ENCODE measurements around the gene LRRC51. TPM values are rescaled to one million over a fixed set of nuclear protein-coding genes. Genes with fewer than 3 reads are reported as not detected.

Gene LRRC51
- total and polyA plus RNA-seq, 2 of the 4 experiments (the other 2 are of a cell fraction): 5.3 to 5.6 TPM

GRCh38 chr11:72120930-72121329, 40.3 kb downstream of the LRRC51 start:
- Histone ChIP-seq H3K56ac (ENCODE audit: extremely low read depth, insufficient read depth, low read length) (no peak overlapping the region), H2AFZ (replicated peaks; ENCODE audit: low read length, poor library complexity) (peak overlapping the region; percentile 11), H2BK5ac (ENCODE audit: low read depth, low read length, poor library complexity, severe bottlenecking) (no peak overlapping the region), H2BK120ac (ENCODE audit: low read depth, low read length) (no peak overlapping the region), H3K9me3 (ENCODE audit: control insufficient read depth, insufficient read depth, low read length) (no peaks in the 10 kb centered on the region), H3K27ac (ENCODE audit: insufficient read depth, low read length) (no peak overlapping the region), H3K4me1 (ENCODE audit: control insufficient read depth, insufficient read depth, low read length) (no peaks in the 10 kb centered on the region), H3K9ac (ENCODE audit: low read depth, low read length) (no peak overlapping the region), H3K4me3 (ENCODE audit: insufficient read depth, low read depth, low read length) (no peak overlapping the region), H3K27me3 (ENCODE audit: control insufficient read depth, insufficient read depth, low read length) (peaks cover 2% of the 10 kb centered on the region; the same call in 1 of the 2 replicates), H3K14ac (replicated peaks; ENCODE audit: low read depth, low read length) (no peak overlapping the region), H3K23ac (ENCODE audit: low read depth, low read length) (no peak overlapping the region), H3K4ac (ENCODE audit: low read depth, low read length) (no peak overlapping the region; the same call in 1 of the 2 replicates), H3K4me2 (ENCODE audit: low read depth, low read length) (no peak overlapping the region), H4K5ac (ENCODE audit: low read depth, low read length) (no peak overlapping the region), H3K36me3 (ENCODE audit: control insufficient read depth, insufficient read depth, low read length) (no peaks in the 10 kb centered on the region), H4K91ac (ENCODE audit: insufficient read depth, low read depth, low read length) (no peak overlapping the region), H4K8ac (ENCODE audit: low read depth in 2 of 2, low read length in 2 of 2) (no peak overlapping the region), H2BK15ac (ENCODE audit: low read depth, low read length) (no peak overlapping the region), H3K9me1 (ENCODE audit: insufficient read depth, low read length) (no peaks in the 10 kb centered on the region; the same call in 1 of the 2 replicates), H4K20me1 (ENCODE audit: insufficient read depth, low read length) (no peaks in the 10 kb centered on the region), H2AK5ac (ENCODE audit: low read depth, low read length) (no peak overlapping the region), H2AK9ac (replicated peaks; ENCODE audit: low read depth, low read length, poor library complexity) (no peak overlapping the region), H2BK20ac (ENCODE audit: low read depth, low read length) (no peak overlapping the region), H3K18ac (ENCODE audit: low read depth, low read length) (no peak overlapping the region), H3K79me1 (ENCODE audit: low read depth in 1 of 2, low read length in 2 of 2) (no peaks in the 10 kb centered on the region)
- CTCF ChIA-PET: no interaction called here
- ATAC-seq (ENCODE audit: low read depth) (no peak), DNase-seq (no peak)
- 100% methylated on average over 2 of the region's 2 CpGs; no CpG with 5 or more reads in 1 of the 2 experiments for WGBS, 2 experiments (ENCODE audit: extremely low coverage in 2 of 2, insufficient read length in 1 of 2)
- intact Hi-C loops (cut with micrococcal nuclease): no loop called here
- dilution Hi-C loops (cut with HindIII; ENCODE audit: low sequenced_read_pairs, unreplicated experiment): no loop called here
- in situ Hi-C loops (cut with MboI; ENCODE audit: low sequenced_read_pairs): no loop called here
- TF ChIP-seq CHD1 (IDR thresholded peaks at IDR 0.05; ENCODE audit: low read depth, low read length) (no peak), MAZ (IDR thresholded peaks at IDR 0.05; ENCODE audit: borderline replicate concordance, low read depth, low read length) (no peak), RAD21 (IDR thresholded peaks at IDR 0.05; ENCODE audit: low read length) (no peak), CEBPB (IDR thresholded peaks at IDR 0.05; ENCODE audit: low read depth, low read length) (no peak), MXI1 (IDR thresholded peaks at IDR 0.05; ENCODE audit: borderline replicate concordance, low read depth, low read length) (no peak), NFE2L2 (IDR thresholded peaks at IDR 0.05; ENCODE audit: low read depth, low read length) (no peak), RFX5 (IDR thresholded peaks at IDR 0.05; ENCODE audit: low read depth, low read length) (no peak), SMC3 (IDR thresholded peaks at IDR 0.05; ENCODE audit: low read depth, low read length) (no peak), FOS (IDR thresholded peaks at IDR 0.05; ENCODE audit: low read depth, low read length) (no peak), MAFK (IDR thresholded peaks at IDR 0.05; ENCODE audit: low read depth, low read length) (no peak)
- TF ChIP-seq, protein P1, sequence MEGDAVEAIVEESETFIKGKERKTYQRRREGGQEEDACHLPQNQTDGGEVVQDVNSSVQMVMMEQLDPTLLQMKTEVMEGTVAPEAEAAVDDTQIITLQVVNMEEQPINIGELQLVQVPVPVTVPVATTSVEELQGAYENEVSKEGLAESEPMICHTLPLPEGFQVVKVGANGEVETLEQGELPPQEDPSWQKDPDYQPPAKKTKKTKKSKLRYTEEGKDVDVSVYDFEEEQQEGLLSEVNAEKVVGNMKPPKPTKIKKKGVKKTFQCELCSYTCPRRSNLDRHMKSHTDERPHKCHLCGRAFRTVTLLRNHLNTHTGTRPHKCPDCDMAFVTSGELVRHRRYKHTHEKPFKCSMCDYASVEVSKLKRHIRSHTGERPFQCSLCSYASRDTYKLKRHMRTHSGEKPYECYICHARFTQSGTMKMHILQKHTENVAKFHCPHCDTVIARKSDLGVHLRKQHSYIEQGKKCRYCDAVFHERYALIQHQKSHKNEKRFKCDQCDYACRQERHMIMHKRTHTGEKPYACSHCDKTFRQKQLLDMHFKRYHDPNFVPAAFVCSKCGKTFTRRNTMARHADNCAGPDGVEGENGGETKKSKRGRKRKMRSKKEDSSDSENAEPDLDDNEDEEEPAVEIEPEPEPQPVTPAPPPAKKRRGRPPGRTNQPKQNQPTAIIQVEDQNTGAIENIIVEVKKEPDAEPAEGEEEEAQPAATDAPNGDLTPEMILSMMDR (conservative IDR thresholded peaks at IDR 0.05; ENCODE audit: low read depth, low read length): no peak
- TF ChIP-seq, protein P2, sequence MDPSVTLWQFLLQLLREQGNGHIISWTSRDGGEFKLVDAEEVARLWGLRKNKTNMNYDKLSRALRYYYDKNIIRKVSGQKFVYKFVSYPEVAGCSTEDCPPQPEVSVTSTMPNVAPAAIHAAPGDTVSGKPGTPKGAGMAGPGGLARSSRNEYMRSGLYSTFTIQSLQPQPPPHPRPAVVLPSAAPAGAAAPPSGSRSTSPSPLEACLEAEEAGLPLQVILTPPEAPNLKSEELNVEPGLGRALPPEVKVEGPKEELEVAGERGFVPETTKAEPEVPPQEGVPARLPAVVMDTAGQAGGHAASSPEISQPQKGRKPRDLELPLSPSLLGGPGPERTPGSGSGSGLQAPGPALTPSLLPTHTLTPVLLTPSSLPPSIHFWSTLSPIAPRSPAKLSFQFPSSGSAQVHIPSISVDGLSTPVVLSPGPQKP (IDR thresholded peaks at IDR 0.05; ENCODE audit: borderline replicate concordance, low read depth, low read length): no peak
- POLR2A ChIA-PET (ENCODE audit: unreplicated experiment): no interaction called here
- BruUV-seq (replicated peaks): no TSS peak
